HG03354 (cell line): Measurements from ENCODE around the gene CNKSR2.
"Not testable (repeated sequence)": the region's sequence is repeated elsewhere in the genome, so short reads cannot be mapped to it uniquely, and the experiment has no call there.

Experiments used
- ATAC-seq: cut with Tn5 transposase; IDR thresholded peaks from one replicate; pipeline ENCODE4 v1.9.1; 2021; ENCODE audit warnings: mild to moderate bottlenecking; ENCODE audit not compliant: unreplicated experiment, poor library complexity, severe bottlenecking

CNKSR2 gene

GRCh38 chrX:21427086-21427485, 52.9 kb downstream of the CNKSR2 start:
- ATAC-seq = no peak

- no peak for ATAC-seq
Measured at GRCh38 chrX:21437036-21437435, 62.8 kb downstream of the CNKSR2 start.

GRCh38 chrX:21438792-21439191, 64.6 kb downstream of the CNKSR2 start:
- peak; percentile 98 for ATAC-seq

GRCh38 chrX:21440911-21441310, 66.7 kb downstream of the CNKSR2 start:
- no peak for ATAC-seq

GRCh38 chrX:21457718-21458117, 83.5 kb downstream of the CNKSR2 start:
- no peak for ATAC-seq

GRCh38 chrX:21469071-21469470, 94.9 kb downstream of the CNKSR2 start:
- no peak for ATAC-seq

- no peak for ATAC-seq
Measured at GRCh38 chrX:21476909-21477308, 102.7 kb downstream of the CNKSR2 start.

- ATAC-seq = peak; percentile 92
Measured at GRCh38 chrX:21479695-21480270, 105.6 kb downstream of the CNKSR2 start.

GRCh38 chrX:21481761-21482160, 107.5 kb downstream of the CNKSR2 start:
- no peak for ATAC-seq

GRCh38 chrX:21484051-21484450, 109.8 kb downstream of the CNKSR2 start:
- ATAC-seq = not testable (repeated sequence)

- no peak for ATAC-seq
Measured at GRCh38 chrX:21487832-21488231, 113.6 kb downstream of the CNKSR2 start.

GRCh38 chrX:21490341-21490740, 116.1 kb downstream of the CNKSR2 start:
- no peak for ATAC-seq

- no peak for ATAC-seq
Measured at GRCh38 chrX:21493226-21493830, 119.1 kb downstream of the CNKSR2 start.

- ATAC-seq = peak; percentile 94
Measured at GRCh38 chrX:21503593-21503992, 129.4 kb downstream of the CNKSR2 start.

GRCh38 chrX:21509912-21510311, 135.7 kb downstream of the CNKSR2 start:
- no peak for ATAC-seq

GRCh38 chrX:21524008-21524407, 149.8 kb downstream of the CNKSR2 start:
- ATAC-seq = no peak

GRCh38 chrX:21528076-21528475, 153.9 kb downstream of the CNKSR2 start:
- no peak for ATAC-seq

- ATAC-seq = no peak
Measured at GRCh38 chrX:21529771-21530170, 155.6 kb downstream of the CNKSR2 start.

GRCh38 chrX:21544642-21545041, 170.4 kb downstream of the CNKSR2 start:
- not testable (repeated sequence) for ATAC-seq

- no peak for ATAC-seq
Measured at GRCh38 chrX:21559417-21559816, 185.2 kb downstream of the CNKSR2 start.

GRCh38 chrX:21565025-21565424, 190.8 kb downstream of the CNKSR2 start:
- no peak for ATAC-seq

GRCh38 chrX:21574793-21575192, 200.6 kb downstream of the CNKSR2 start:
- ATAC-seq = no peak
